ENCODE data around the gene CFAP107.
"Not testable (repeated sequence)": the region's sequence is repeated elsewhere in the genome, so short reads cannot be mapped to it uniquely, and the experiment has no call there.

Gene CFAP107

GRCh38 chr1:12781488-12781887, 35.5 kb downstream of the CFAP107 start:
- not testable (repeated sequence) for DNase-seq

GRCh38 chr1:12783783-12784182, 37.8 kb downstream of the CFAP107 start:
- DNase-seq = not testable (repeated sequence)

DNA sequence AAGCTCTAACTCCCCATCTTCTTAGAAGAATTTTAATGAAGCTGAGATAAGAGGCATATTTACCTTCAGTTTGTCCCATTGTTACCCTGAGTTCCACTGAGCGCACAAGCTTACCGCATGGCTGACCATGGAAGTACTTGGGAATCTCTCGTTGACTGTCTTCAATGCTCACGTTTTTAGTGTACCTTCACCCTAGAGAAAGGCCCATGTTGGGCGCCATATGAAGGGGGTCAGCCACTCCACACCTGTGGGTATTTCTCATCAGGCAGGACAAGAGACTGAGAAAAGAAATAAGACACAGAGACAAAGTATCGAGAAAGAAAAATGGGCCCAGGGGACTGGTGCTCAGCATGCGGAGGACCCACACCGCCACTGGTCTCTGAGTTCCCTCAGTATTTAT, 38.7 kb downstream of the CFAP107 start:
- DNase-seq = not testable (repeated sequence)

DNA sequence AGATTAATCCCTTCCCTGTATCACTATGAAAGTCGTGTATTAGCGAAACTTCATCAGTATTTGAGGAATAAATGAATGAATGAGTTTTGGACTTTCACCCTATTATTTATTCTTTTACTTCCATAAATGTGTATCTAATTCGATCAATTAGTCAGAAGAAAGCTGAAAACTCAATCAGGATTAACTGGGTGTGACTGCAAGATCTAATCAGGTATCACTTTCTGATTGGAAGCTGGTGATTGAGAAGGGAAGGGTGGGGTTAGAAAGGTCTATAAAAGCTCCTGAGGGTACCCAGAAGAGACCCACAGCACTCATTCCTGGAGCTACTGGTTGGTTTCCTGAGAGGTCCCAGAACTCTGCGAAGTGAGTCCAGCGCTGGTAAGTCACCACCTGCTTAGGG, 45.1 kb downstream of the CFAP107 start, which contains the start of gene PRAMEF1:
Gene PRAMEF1, plus strand, starts transcription at position 301 of the 400 bp plus-strand sequence. CDS start 1,831 bp downstream, outside the sequence.
- not testable (repeated sequence) for DNase-seq

DNA sequence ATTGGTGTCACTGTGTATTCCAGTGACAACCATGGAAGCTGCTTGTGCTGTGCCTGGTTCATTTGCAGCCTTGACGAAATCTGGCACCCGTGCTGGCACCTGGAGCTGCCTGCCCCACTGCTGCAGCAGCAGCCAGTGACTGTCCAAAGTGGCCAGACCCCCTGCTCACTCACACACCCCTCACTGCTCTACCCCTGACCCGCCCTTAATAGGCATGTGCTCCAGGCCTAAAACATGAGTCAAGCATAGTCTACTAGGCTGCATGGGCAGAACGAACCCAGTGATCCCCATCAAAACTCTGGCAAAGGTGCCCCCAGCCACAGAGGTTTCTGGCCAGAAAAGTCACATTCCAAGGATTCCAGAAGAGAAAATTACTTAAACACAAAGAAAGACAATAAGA, 52.9 kb downstream of the CFAP107 start:
- DNase-seq = no peak

DNA sequence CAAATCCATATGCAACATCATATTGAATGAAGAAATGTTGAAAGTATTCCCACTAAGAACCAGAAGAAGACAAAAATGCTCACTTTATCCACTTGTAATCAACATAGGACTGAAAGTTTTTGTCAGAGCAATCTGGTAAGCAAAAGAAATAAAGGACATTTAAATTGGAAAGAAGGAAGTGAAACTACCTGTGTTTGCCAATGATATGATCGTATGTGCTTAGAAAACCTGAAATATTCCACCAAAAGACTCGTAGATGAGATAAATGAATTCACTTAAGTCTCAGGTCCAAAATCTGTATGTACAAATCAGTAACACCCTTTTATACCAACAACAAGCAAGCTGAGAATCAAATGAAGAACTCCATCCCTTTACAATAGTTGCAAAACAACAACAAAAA, 53.7 kb downstream of the CFAP107 start:
- no peak for DNase-seq

DNA sequence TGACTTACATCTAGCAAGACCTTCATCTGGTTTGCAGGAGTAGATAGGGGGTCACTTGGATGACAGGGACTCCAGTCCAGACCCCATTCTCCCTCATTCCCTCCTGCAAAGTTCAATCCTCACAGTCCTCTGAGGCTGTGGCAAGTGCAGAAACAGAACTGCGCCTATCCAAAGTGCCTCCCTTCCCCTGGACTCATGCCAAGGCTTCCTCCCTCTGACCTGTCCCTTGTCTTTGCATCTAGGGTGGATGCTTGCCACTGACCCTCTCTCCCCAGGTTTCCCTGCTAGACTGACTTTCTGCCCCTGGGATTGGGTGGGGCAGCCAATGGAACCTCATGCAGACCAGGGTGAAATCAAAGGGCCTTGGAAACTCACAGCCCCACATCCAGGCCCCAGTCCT, 63.9 kb downstream of the CFAP107 start:
- DNase-seq = no peak

GRCh38 chr1:12810691-12811408, 64.8 kb downstream of the CFAP107 start:
- DNase-seq = no peak

DNA sequence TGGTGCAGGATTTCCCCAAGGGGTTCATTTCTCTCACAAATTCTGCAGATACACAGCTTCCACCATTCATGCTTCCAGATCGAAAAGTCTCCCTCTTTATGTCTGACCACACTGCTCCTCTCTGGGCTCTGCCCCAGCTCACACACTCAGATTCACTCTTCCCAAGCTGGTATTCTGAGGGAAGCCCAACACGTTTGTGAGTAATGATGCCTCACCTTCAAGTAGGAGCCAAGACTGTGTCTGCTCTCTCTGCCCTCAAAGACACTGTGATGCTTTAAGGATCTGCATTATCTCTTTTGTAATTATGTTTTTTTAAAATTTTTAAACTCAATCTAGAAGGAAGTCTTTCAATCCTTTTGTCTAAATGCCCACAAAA, 65.4 kb downstream of the CFAP107 start:
- no peak for DNase-seq

Data from NCI-H510A (cell line).